SK-N-SH (cell line): ENCODE measurements around the gene SELENOS. TPM values are rescaled to one million over a fixed set of nuclear protein-coding genes. Genes with fewer than 3 reads are reported as not detected.

Experiments
- CTCF ChIA-PET: fragments of 300-600, 350-600 bp; formaldehyde crosslinking; extraction: SDS; loops from one replicate; lab custom pipeline; 2021; lab: Yijun Ruan, JAX
- POLR2A ChIA-PET: fragments of 350-600 bp; sonication (Branson Sonifier 250); formaldehyde crosslinking; extraction: SDS; loops from one replicate; lab custom pipeline; 2020; ENCODE audit warnings: antibody characterized with exemption, inconsistent platforms; lab: Yijun Ruan, JAX
- DNase-seq: peaks from one replicate; pipeline ENCODE4 v3.0.0; 2012
- H2AFZ ChIP-seq: fragments of 200-600 bp; sonication (generic); 2 replicates; pipeline ENCODE4 v1.8.1; 2016; ENCODE audit warnings: antibody characterized with exemption, mild to moderate bottlenecking, low read depth
- H3F3A ChIP-seq: fragments of 200-600 bp; sonication (generic); replicated peaks from 2 replicates; pipeline ENCODE3; 2016; ENCODE audit warnings: antibody characterized with exemption, mild to moderate bottlenecking; ENCODE audit not compliant: insufficient read depth
- H3K27ac ChIP-seq, 2 experiments: fragments of 200-500 bp in 1 of 2; fragments of 200-600 bp in 1 of 2; sonication (Bioruptor generic) in 1 of 2; sonication (generic), shearing (Covaris generic) in 1 of 2; 2 replicates each; pipeline versions ENCODE4 v1.5.1 to v1.6.1; 2014 to 2016; ENCODE audit warnings: low read depth in 2 of 2, inconsistent platforms in 1 of 2, low read length in 1 of 2, mild to moderate bottlenecking in 1 of 2, mixed read lengths in 1 of 2
- H3K27me3 ChIP-seq: fragments of 200-600 bp; sonication (generic), shearing (Covaris generic); 2 replicates; pipeline ENCODE4 v1.6.1; 2016; ENCODE audit warnings: mixed run types; ENCODE audit not compliant: insufficient read depth
- H3K36me3 ChIP-seq, 2 experiments: fragments of 200-500 bp in 1 of 2; fragments of 200-600 bp in 1 of 2; sonication (Bioruptor generic) in 1 of 2; sonication (generic) in 1 of 2; replicated peaks in 1 of 2; 2 replicates each; pipeline versions ENCODE3 to v1.5.1; 2014 to 2016; ENCODE audit warnings: low read length in 1 of 2, mild to moderate bottlenecking in 1 of 2; ENCODE audit not compliant: insufficient read depth in 2 of 2, control insufficient read depth in 1 of 2
- H3K4me1 ChIP-seq, 2 experiments: fragments of 200-500 bp in 1 of 2; fragments of 200-600 bp in 1 of 2; sonication (Bioruptor generic) in 1 of 2; sonication (generic), shearing (Covaris generic) in 1 of 2; 2 replicates each; pipeline versions ENCODE4 v1.5.1 to v1.6.1; 2014 to 2016; ENCODE audit warnings: low read depth in 1 of 2, low read length in 1 of 2, mixed run types in 1 of 2; ENCODE audit not compliant: insufficient read depth in 2 of 2, control insufficient read depth in 1 of 2
- H3K4me2 ChIP-seq: fragments of 200-600 bp; sonication (generic), shearing (Covaris generic); 2 replicates; pipeline ENCODE4 v1.6.1; 2017; ENCODE audit warnings: mixed run types
- H3K4me3 ChIP-seq, 2 experiments: fragments of 200-500 bp in 1 of 2; fragments of 200-600 bp in 1 of 2; sonication (Bioruptor generic) in 1 of 2; sonication (generic), shearing (Covaris generic) in 1 of 2; 2 replicates each; pipeline versions ENCODE4 v1.5.1 to v1.8.1; 2014 to 2016; ENCODE audit warnings: low read depth in 2 of 2, inconsistent platforms in 1 of 2, low read length in 1 of 2, mild to moderate bottlenecking in 1 of 2, mixed read lengths in 1 of 2, moderate library complexity in 1 of 2
- H3K79me2 ChIP-seq: fragments of 200-600 bp; sonication (generic); 2 replicates; pipeline ENCODE4 v1.8.1; 2017; ENCODE audit warnings: mild to moderate bottlenecking; ENCODE audit not compliant: insufficient read depth
- H3K9ac ChIP-seq: fragments of 200-600 bp; sonication (generic); 2 replicates; pipeline ENCODE4 v1.6.1; 2017; ENCODE audit warnings: mixed run types
- H3K9me2 ChIP-seq: fragments of 200-600 bp; sonication (generic); 2 replicates; pipeline ENCODE4 v1.6.1; 2017; ENCODE audit warnings: mixed run types
- H3K9me3 ChIP-seq: fragments of 200-600 bp; sonication (generic); 2 replicates; pipeline ENCODE4 v1.6.1; 2017; ENCODE audit warnings: mixed run types, mild to moderate bottlenecking, moderate library complexity
- H4K20me1 ChIP-seq: fragments of 200-600 bp; sonication (generic); 2 replicates; pipeline ENCODE4 v1.6.1; 2017; ENCODE audit warnings: mild to moderate bottlenecking, mixed run types; ENCODE audit not compliant: insufficient read depth
- CTCF ChIP-seq: fragments of 200-600 bp; sonication (generic); IDR thresholded peaks from 2 replicates; pipeline ENCODE4 v1.6.1; 2017; ENCODE audit warnings: antibody characterized with exemption, mild to moderate bottlenecking, moderate library complexity
- GABPA ChIP-seq: IDR thresholded peaks from 2 replicates; pipeline ENCODE4 v1.4.0; 2012; ENCODE audit warnings: low read depth, mild to moderate bottlenecking
- IRF3 ChIP-seq: fragments of 150-350 bp; IDR thresholded peaks from 2 replicates; pipeline ENCODE4 v1.6.1; 2016; ENCODE audit warnings: mild to moderate bottlenecking, low read depth, low read length
- JUND ChIP-seq: IDR thresholded peaks from 2 replicates; pipeline ENCODE4 v1.4.0; 2012
- MEF2A ChIP-seq: IDR thresholded peaks from 2 replicates; pipeline ENCODE4 v1.4.0; 2012; ENCODE audit warnings: low read depth, borderline replicate concordance
- MXI1 ChIP-seq: IDR thresholded peaks from 2 replicates; pipeline ENCODE4 v1.6.1; 2012; ENCODE audit warnings: mild to moderate bottlenecking, low read depth, low read length, improper control_type of control experiment
- NFIC ChIP-seq: IDR thresholded peaks from 2 replicates; pipeline ENCODE4 v1.4.0; 2012; ENCODE audit warnings: borderline replicate concordance
- RCOR1 ChIP-seq: fragments of 150-350 bp; IDR thresholded peaks from 2 replicates; pipeline ENCODE4 v1.6.1; 2017; ENCODE audit warnings: antibody characterized with exemption, low read length
- RFX5 ChIP-seq: IDR thresholded peaks from 2 replicates; pipeline ENCODE4 v1.6.1; 2012; ENCODE audit warnings: mild to moderate bottlenecking, improper control_type of control experiment, low read length
- TCF12 ChIP-seq: IDR thresholded peaks from 2 replicates; pipeline ENCODE4 v1.4.0; 2012
- ZBTB33 ChIP-seq: IDR thresholded peaks from 2 replicates; pipeline ENCODE4 v1.4.0; 2012; ENCODE audit warnings: low read depth, borderline replicate concordance
- WGBS: methylation state at CpG from one replicate; pipeline ENCODE4 v1.1.6; 2017; ENCODE audit warnings: low lambda C conversion rate; 5-methylcytosine and 5-hydroxymethylcytosine counted together
- polyA plus RNA-seq, 3 experiments: library from polyadenylated mRNA; depleted of rRNA; stranded (reverse); fragments of >200 nt; gene quantifications; 2 replicates each; pipeline ENCODE4 v1.2.3, GENCODE V29; 2012

The SELENOS gene
- polyA plus RNA-seq, 1 of the 3 experiments (the other 2 are of a cell fraction), result 101 TPM

- DNase-seq, result no peak
- H3K9ac ChIP-seq, result no peak overlapping the region
- H3K27me3 ChIP-seq, result no peaks in the 10 kb centered on the region; the same call in 1 of the 2 replicates
- no peak overlapping the region for H2AFZ ChIP-seq
- H3K4me2 ChIP-seq, result no peak overlapping the region
- H3K4me3 ChIP-seq, result no peak overlapping the region
- no peaks in the 10 kb centered on the region for H3K36me3 ChIP-seq
- H3K9me3 ChIP-seq, result no peaks in the 10 kb centered on the region
- ChIA-PET CTCF (interaction anchor here (0.5 to 3.2 kb wide), 4 partner anchors 87 to 324 kb away, joined by 3 to 18 read pairs (median 3); no protein-coding TSS in a partner anchor), POLR2A (no interaction called here)
- H4K20me1 ChIP-seq, result no peaks in the 10 kb centered on the region
- 67% methylated on average over 6 of the region's 6 CpGs for WGBS
- no peaks in the 10 kb centered on the region for H3K9me2 ChIP-seq
- H3K79me2 ChIP-seq, result no peaks in the 10 kb centered on the region
- H3K4me1 ChIP-seq, result peaks cover 0 to 14% of the 10 kb centered on the region in 2 experiments; a peak in 1 of 4 replicates
- no peaks in the 10 kb centered on the region for H3F3A ChIP-seq
- no peak for TF ChIP-seq RFX5
- no peak for TF ChIP-seq ZBTB33
- TF ChIP-seq IRF3, result no peak
- TF ChIP-seq MEF2A, result no peak
- no peak overlapping the region for H3K27ac ChIP-seq
These were observed 40.1 kb upstream of the SELENOS start for GRCh38 chr15:101317336-101317872.

GRCh38 chr15:101316529-101316928 is 39.2 kb upstream of the SELENOS start:
- ChIA-PET CTCF (interaction anchor here (1.4 kb wide), 2 partner anchors 185 to 324 kb away, joined by 3 to 4 read pairs; no protein-coding TSS in a partner anchor), POLR2A (no interaction called here)
- no peak for DNase-seq
- H4K20me1 ChIP-seq, result no peaks in the 10 kb centered on the region
- no peak for TF ChIP-seq JUND
- TF ChIP-seq CTCF, result no peak
- TF ChIP-seq TCF12, result no peak
- TF ChIP-seq MXI1, result no peak
- TF ChIP-seq GABPA, result no peak
- TF ChIP-seq NFIC, result no peak
- no peak for TF ChIP-seq RCOR1
- no peak overlapping the region for H3K27ac ChIP-seq
- no peaks in the 10 kb centered on the region for H3K9me3 ChIP-seq
- H3K36me3 ChIP-seq, result no peaks in the 10 kb centered on the region
- no peaks in the 10 kb centered on the region for H3K9me2 ChIP-seq
- H3K79me2 ChIP-seq, result no peaks in the 10 kb centered on the region
- H3K4me3 ChIP-seq, result no peak overlapping the region
- H3F3A ChIP-seq, result no peaks in the 10 kb centered on the region
- H3K4me2 ChIP-seq, result no peak overlapping the region
- no peak overlapping the region for H2AFZ ChIP-seq
- peaks cover 0 to 14% of the 10 kb centered on the region in 2 experiments; a peak in 1 of 4 replicates for H3K4me1 ChIP-seq
- 66% methylated on average over 5 of the region's 5 CpGs for WGBS
- H3K27me3 ChIP-seq, result no peaks in the 10 kb centered on the region; the same call in 1 of the 2 replicates
- no peak overlapping the region for H3K9ac ChIP-seq
